HG02588 (cell line): ENCODE data around the gene MIPOL1.

ENCODE experiments used
- ATAC-seq: cut with Tn5 transposase; IDR thresholded peaks from one replicate; pipeline ENCODE4 v1.9.1; 2021; ENCODE audit warnings: mild to moderate bottlenecking, moderate library complexity; ENCODE audit not compliant: unreplicated experiment

MIPOL1 gene

GRCh38 chr14:37583358-37584210, 385.8 kb downstream of the MIPOL1 start:
- ATAC-seq: no peak

- no peak for ATAC-seq
Measured at GRCh38 chr14:37584211-37585100, 386.7 kb downstream of the MIPOL1 start.

GRCh38 chr14:37585101-37585511, 387.4 kb downstream of the MIPOL1 start:
- no peak for ATAC-seq

- no peak for ATAC-seq
Measured at GRCh38 chr14:37585971-37586796, 388.4 kb downstream of the MIPOL1 start.

- ATAC-seq: no peak
Measured at GRCh38 chr14:37586797-37587130, 389.0 kb downstream of the MIPOL1 start.

GRCh38 chr14:37587131-37587803, 389.5 kb downstream of the MIPOL1 start:
- ATAC-seq: no peak

- no peak for ATAC-seq
Measured at GRCh38 chr14:37587881-37588666, 390.3 kb downstream of the MIPOL1 start.

- no peak for ATAC-seq
Measured at GRCh38 chr14:37588667-37588955, 390.9 kb downstream of the MIPOL1 start.

GRCh38 chr14:37588956-37589714, 391.4 kb downstream of the MIPOL1 start:
- ATAC-seq: no peak

- no peak for ATAC-seq
Measured at GRCh38 chr14:37589715-37590427, 392.1 kb downstream of the MIPOL1 start.

GRCh38 chr14:37590428-37591139, 392.8 kb downstream of the MIPOL1 start:
- ATAC-seq: no peak

GRCh38 chr14:37591311-37591940, 393.7 kb downstream of the MIPOL1 start:
- no peak for ATAC-seq

- no peak for ATAC-seq
Measured at GRCh38 chr14:37591941-37592481, 394.3 kb downstream of the MIPOL1 start.

GRCh38 chr14:37592482-37593408, 395.0 kb downstream of the MIPOL1 start:
- ATAC-seq: no peak

- no peak for ATAC-seq
Measured at GRCh38 chr14:37593511-37594237, 395.9 kb downstream of the MIPOL1 start.
